CD8-positive, alpha-beta memory T cell (primary cell): ENCODE results near the gene MAP2K6. TPM values are rescaled to one million over a fixed set of nuclear protein-coding genes. Genes with fewer than 3 reads are reported as not detected.
A peak's percentile ranks its signal among the peaks of the same experiment; 100 is the strongest.

Experiments
- CTCF ChIA-PET: fragments of 350-600 bp; sonication (Branson Sonifier 250); formaldehyde crosslinking; loops from one replicate; lab custom pipeline; 2021; ENCODE audit warnings: antibody characterized with exemption; lab: Charles Lee
- POLR2A ChIA-PET: fragments of 350-600 bp; sonication (Branson Sonifier 250); formaldehyde crosslinking; loops from one replicate; lab custom pipeline; 2021; ENCODE audit warnings: antibody characterized with exemption; lab: Charles Lee
- DNase-seq, 5 donors: peaks; one replicate each; pipeline versions ENCODE4 v3.0.0 to v3.0.0-alpha.2; 2020 to 2022; ENCODE audit warnings: mixed read lengths in 1 of 5
- H3K27ac ChIP-seq: one replicate; pipeline ENCODE4 v1.7.0; 2013; ENCODE audit warnings: low read depth, mild to moderate bottlenecking, low read length, moderate library complexity
- H3K27me3 ChIP-seq: 2 replicates; pipeline ENCODE4 v1.7.0; 2013; ENCODE audit warnings: low read length, mild to moderate bottlenecking; ENCODE audit not compliant: insufficient read depth, poor library complexity, severe bottlenecking
- H3K36me3 ChIP-seq: 2 replicates; pipeline ENCODE4 v1.7.0; 2013; ENCODE audit warnings: mild to moderate bottlenecking, low read length, moderate library complexity; ENCODE audit not compliant: insufficient read depth
- H3K4me1 ChIP-seq: 2 replicates; pipeline ENCODE4 v1.7.0; 2013; ENCODE audit warnings: mild to moderate bottlenecking, low read length, moderate library complexity; ENCODE audit not compliant: insufficient read depth
- H3K4me3 ChIP-seq: 2 replicates; pipeline ENCODE4 v1.7.0; 2013; ENCODE audit warnings: mild to moderate bottlenecking, low read length
- H3K9me3 ChIP-seq: 2 replicates; pipeline ENCODE4 v1.7.0; 2013; ENCODE audit warnings: mild to moderate bottlenecking, low read length
- H3K27ac Mint-ChIP-seq, 8 donors: one replicate each; pipeline ENCODE4 v1.8.0; 2020 to 2021; ENCODE audit warnings: mixed read lengths in 8 of 8, mild to moderate bottlenecking in 6 of 8, inconsistent platforms in 3 of 8, moderate library complexity in 3 of 8
- H3K27me3 Mint-ChIP-seq, 2 donors: one replicate each; pipeline ENCODE4 v1.8.0; 2020 to 2021; ENCODE audit warnings: mixed read lengths in 2 of 2, mild to moderate bottlenecking in 1 of 2, moderate library complexity in 1 of 2
- H3K36me3 Mint-ChIP-seq, 3 donors: one replicate each; pipeline ENCODE4 v1.8.0; 2020 to 2021; ENCODE audit warnings: mixed read lengths in 3 of 3, inconsistent platforms in 1 of 3, mild to moderate bottlenecking in 1 of 3
- H3K4me1 Mint-ChIP-seq, 3 donors: one replicate each; pipeline ENCODE4 v1.8.0; 2020 to 2021; ENCODE audit warnings: mixed read lengths in 3 of 3, inconsistent platforms in 1 of 3, mild to moderate bottlenecking in 1 of 3
- H3K4me3 Mint-ChIP-seq, 7 donors: one replicate each; pipeline ENCODE4 v1.8.0; 2020 to 2021; ENCODE audit warnings: mixed read lengths in 7 of 7, mild to moderate bottlenecking in 6 of 7, moderate library complexity in 4 of 7, inconsistent platforms in 2 of 7
- H3K9me3 Mint-ChIP-seq, 5 donors: one replicate each; pipeline ENCODE4 v1.8.0; 2020 to 2022; ENCODE audit warnings: mixed read lengths in 5 of 5, mild to moderate bottlenecking in 3 of 5, moderate library complexity in 2 of 5, inconsistent platforms in 1 of 5
- polyA plus RNA-seq: library from polyadenylated mRNA; unstranded; fragments of 300-500 nt; fragmentation: Illumina TruSeq; gene quantifications from one replicate; pipeline ENCODE4 v1.2.3, GENCODE V29; 2021
- total RNA-seq, 2 experiments: library from RNA; stranded (reverse); gene quantifications; one replicate each; pipeline ENCODE4 v1.2.3, GENCODE V29; 2021

Gene MAP2K6
- total and polyA plus RNA-seq, 3 experiments from 2014 or later: 1.9 to 18.7 (median 2.5) TPM

DNA sequence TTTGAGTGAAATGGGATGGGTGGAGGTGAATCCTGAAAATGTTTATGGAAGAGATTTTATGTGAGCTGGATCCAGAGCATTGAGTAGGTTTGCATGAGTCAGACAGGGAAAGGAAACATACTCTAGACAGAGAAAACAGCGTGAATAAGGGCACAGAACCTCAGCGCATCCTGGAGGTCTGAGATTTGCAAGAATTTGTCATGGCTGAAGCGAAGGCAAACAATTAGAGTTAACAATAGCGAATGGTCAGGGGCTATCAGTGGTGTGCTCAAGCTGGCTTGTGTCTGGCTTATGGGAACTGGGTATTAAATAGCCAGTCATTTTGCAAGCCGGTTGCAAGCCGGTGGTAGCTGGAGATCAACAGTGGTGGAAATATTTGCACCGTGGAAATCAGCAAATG, 36.4 kb downstream of the MAP2K6 start:
- no peaks in the 10 kb centered on the region for H3K4me1 ChIP-seq
- H3K27ac ChIP-seq: no peak overlapping the region
- ChIA-PET CTCF (no interaction called here), POLR2A (no interaction called here)
- H3K9me3 Mint-ChIP-seq: no peaks in the 10 kb centered on the region
- no peak overlapping the region for H3K4me3 Mint-ChIP-seq
- H3K36me3 ChIP-seq: no peaks in the 10 kb centered on the region
- H3K4me3 ChIP-seq: no peak overlapping the region
- H3K36me3 Mint-ChIP-seq: peaks cover 0 to 22% (median 11%) of the 10 kb centered on the region in 3 donors
- peaks cover 28 to 57% (median 51%) of the 10 kb centered on the region in 3 donors for H3K4me1 Mint-ChIP-seq
- no peaks in the 10 kb centered on the region for H3K27me3 ChIP-seq
- no peak for DNase-seq
- H3K27ac Mint-ChIP-seq: peak overlapping the region in 1 of 8 donors; percentile 78
- H3K27me3 Mint-ChIP-seq: peaks cover 0 to 1% of the 10 kb centered on the region in 2 donors
- H3K9me3 ChIP-seq: no peaks in the 10 kb centered on the region

DNA sequence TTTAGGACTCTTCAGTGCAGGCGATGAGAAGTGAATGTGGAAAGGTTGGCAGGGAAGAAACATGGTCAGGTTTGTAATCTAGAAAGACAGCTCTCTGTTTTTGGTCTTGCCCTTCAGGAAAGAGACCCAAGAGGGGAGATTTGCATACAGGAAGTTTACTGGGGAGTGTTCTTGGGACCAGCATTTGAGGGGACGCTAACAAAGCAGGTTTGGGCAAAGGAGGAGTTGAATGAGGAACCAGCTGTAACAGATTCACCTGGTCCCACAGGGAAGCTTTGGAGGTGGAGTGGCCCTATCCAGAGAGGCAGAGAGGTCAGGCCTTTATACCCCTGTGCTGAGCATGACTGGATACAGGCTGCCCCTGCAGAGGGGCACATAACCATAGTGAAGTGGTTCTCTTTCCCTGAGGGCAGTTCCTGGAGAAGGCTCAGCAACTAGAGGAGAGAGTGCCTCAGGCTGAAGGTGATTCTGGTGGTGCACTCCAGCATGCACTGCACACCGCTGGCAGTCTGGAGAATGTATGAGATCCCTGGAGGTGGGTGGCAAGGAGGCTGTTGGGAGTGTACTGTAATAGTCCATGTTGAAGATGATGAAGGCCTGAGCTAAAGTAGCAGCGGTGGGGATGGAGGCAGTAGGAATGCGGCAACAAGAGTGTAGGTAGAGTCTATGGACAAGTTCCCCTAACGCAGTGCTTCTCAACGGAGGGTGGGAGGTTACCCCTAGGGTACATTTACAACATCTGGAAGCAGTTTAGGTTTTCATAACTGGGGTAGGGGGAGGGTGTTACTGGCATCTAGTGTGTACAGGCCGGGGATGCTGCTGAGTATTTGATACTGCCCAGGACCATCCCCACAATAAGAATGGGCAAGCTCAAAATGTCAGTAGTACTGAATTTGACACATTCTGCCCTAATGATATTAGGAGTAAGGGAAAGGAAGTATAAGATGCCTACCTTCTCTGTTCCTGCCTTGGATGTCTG, 37.2 kb downstream of the MAP2K6 start:
- Histone ChIP-seq H3K9me3 (no peaks in the 10 kb centered on the region), H3K27ac (no peak overlapping the region), H3K4me1 (no peaks in the 10 kb centered on the region), H3K4me3 (no peak overlapping the region), H3K27me3 (no peaks in the 10 kb centered on the region), H3K36me3 (no peaks in the 10 kb centered on the region)
- Mint-ChIP-seq H3K36me3 (peaks cover 1 to 23% (median 16%) of the 10 kb centered on the region in 3 donors), H3K9me3 (no peaks in the 10 kb centered on the region), H3K27me3 (peaks cover 0 to 1% of the 10 kb centered on the region in 2 donors), H3K4me3 (peak overlapping the region in 1 of 7 donors; percentile 13), H3K4me1 (peaks cover 29 to 62% (median 57%) of the 10 kb centered on the region in 3 donors), H3K27ac (peak overlapping the region in 4 of 8 donors; percentile 46 to 90 (median 50))
- POLR2A ChIA-PET: no interaction called here
- CTCF ChIA-PET: no interaction called here
- DNase-seq: no peak

DNA sequence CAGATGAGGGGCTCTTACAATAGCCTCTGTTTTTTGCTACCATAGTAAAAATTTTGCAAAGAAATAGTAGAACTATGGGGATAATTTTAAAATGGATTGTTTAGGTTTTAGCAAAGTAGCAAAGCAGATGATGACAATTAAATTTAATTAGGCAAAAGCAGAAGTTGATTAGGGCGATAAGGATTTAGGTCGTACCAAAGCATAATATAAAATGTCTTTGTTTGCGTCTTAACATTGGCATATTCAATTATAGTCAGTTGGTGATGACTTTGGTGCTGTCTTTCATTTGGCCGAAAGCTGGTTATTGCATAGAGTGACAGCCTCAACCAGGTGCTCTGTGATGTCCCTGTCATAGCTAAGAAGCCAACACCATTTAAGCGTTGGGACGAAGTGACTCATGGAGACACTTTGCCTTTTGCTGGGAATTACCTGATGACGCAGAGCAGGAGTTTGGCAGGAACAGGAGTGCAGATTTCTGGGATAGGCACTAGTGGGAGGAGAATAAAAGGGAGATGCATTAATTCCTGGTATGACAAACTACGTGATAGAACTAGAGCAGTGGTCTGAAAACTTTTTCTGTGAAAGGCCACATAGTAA, 38.3 kb downstream of the MAP2K6 start:
- POLR2A ChIA-PET: no interaction called here
- Mint-ChIP-seq H3K36me3 (peaks cover 4 to 24% (median 13%) of the 10 kb centered on the region in 3 donors), H3K4me1 (peaks cover 31 to 66% (median 62%) of the 10 kb centered on the region in 3 donors), H3K27me3 (no peaks in the 10 kb centered on the region), H3K9me3 (no peaks in the 10 kb centered on the region), H3K27ac (no peak overlapping the region), H3K4me3 (no peak overlapping the region)
- DNase-seq: no peak
- no peak overlapping the region for H3K4me3 ChIP-seq
- no peak overlapping the region for H3K27ac ChIP-seq
- no peaks in the 10 kb centered on the region for H3K36me3 ChIP-seq
- no peaks in the 10 kb centered on the region for H3K9me3 ChIP-seq
- H3K27me3 ChIP-seq: no peaks in the 10 kb centered on the region
- H3K4me1 ChIP-seq: no peaks in the 10 kb centered on the region
- CTCF ChIA-PET: no interaction called here

DNA sequence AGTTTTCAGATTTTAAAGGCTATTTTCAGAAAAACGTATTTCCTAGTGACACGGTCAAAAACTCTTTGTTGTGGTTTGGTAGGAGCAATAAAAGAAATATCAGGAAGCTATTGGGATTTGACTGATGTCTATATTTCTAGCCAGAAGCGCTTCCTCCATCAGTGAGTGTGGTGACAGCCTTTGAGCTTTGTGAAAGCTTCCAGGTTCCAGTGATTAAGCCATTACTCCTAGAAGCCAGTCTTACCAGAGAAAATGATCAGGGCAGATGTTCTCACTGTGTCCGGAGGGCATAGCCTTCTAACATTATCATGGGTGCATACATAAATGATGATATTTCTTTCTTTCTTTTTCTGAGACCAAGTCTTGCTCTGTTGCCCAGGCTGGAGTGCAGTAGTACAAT, 39.6 kb downstream of the MAP2K6 start:
- Mint-ChIP-seq H3K27ac (no peak overlapping the region), H3K36me3 (peaks cover 4 to 18% (median 17%) of the 10 kb centered on the region in 3 donors), H3K4me3 (no peak overlapping the region), H3K27me3 (no peaks in the 10 kb centered on the region), H3K9me3 (no peaks in the 10 kb centered on the region), H3K4me1 (peaks cover 36 to 65% (median 64%) of the 10 kb centered on the region in 3 donors)
- ChIA-PET POLR2A (no interaction called here), CTCF (no interaction called here)
- H3K4me1 ChIP-seq: no peaks in the 10 kb centered on the region
- H3K27me3 ChIP-seq: no peaks in the 10 kb centered on the region
- H3K27ac ChIP-seq: no peak overlapping the region
- no peaks in the 10 kb centered on the region for H3K9me3 ChIP-seq
- no peak for DNase-seq
- H3K4me3 ChIP-seq: no peak overlapping the region
- no peaks in the 10 kb centered on the region for H3K36me3 ChIP-seq

DNA sequence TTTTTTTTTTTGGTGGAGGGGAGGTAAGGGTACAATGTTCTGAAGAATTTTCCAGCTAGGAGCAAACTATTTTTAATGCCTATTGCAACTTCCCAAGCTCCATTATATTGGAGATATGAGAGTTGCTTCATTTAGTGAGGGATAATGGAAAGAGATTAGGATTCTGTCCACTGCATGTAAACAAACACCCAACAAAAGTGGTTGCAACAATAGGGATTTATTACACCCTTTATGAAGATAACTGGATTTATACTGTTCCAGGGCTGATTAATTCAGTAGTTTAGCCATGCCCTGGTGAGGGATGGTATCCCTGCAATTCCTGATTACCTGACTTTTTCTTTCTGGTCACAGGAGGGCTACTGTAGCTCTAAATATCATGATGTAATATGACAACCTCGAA, 40.5 kb downstream of the MAP2K6 start:
- Mint-ChIP-seq H3K27ac (peak overlapping the region in 1 of 8 donors; percentile 39), H3K36me3 (peaks cover 4 to 18% (median 17%) of the 10 kb centered on the region in 3 donors), H3K4me1 (peaks cover 36 to 64% (median 63%) of the 10 kb centered on the region in 3 donors), H3K9me3 (no peaks in the 10 kb centered on the region), H3K4me3 (no peak overlapping the region), H3K27me3 (no peaks in the 10 kb centered on the region)
- ChIA-PET POLR2A (no interaction called here), CTCF (no interaction called here)
- H3K4me1 ChIP-seq: no peaks in the 10 kb centered on the region
- DNase-seq: no peak
- no peaks in the 10 kb centered on the region for H3K36me3 ChIP-seq
- no peaks in the 10 kb centered on the region for H3K27me3 ChIP-seq
- no peak overlapping the region for H3K27ac ChIP-seq
- no peaks in the 10 kb centered on the region for H3K9me3 ChIP-seq
- no peak overlapping the region for H3K4me3 ChIP-seq

DNA sequence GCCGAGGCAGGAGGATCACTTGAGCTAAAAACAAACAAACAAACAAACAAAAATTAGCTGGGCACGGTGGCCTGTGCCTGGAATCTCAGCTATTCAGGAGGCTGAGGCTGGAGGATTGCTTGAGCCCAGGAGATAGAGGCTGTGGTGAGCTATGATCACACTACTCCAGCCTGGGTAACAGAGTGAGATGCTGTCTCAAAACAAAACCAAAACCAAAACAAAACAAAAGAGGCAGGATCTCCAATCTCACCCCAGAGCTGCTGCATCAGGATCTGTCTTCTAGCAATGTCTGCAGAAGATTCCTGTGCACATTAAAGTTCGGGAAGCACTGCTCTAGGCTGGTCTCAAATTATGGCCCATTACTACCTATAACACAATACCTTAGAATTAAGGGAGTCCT, 43.1 kb downstream of the MAP2K6 start:
- Mint-ChIP-seq H3K27me3 (no peaks in the 10 kb centered on the region), H3K36me3 (peaks cover 4 to 16% (median 13%) of the 10 kb centered on the region in 3 donors), H3K9me3 (no peaks in the 10 kb centered on the region), H3K27ac (peak overlapping the region in 1 of 8 donors; percentile 28), H3K4me3 (no peak overlapping the region), H3K4me1 (peaks cover 24 to 53% (median 48%) of the 10 kb centered on the region in 3 donors)
- Histone ChIP-seq H3K27ac (no peak overlapping the region), H3K36me3 (no peaks in the 10 kb centered on the region), H3K9me3 (no peaks in the 10 kb centered on the region), H3K4me1 (no peaks in the 10 kb centered on the region), H3K27me3 (no peaks in the 10 kb centered on the region), H3K4me3 (no peak overlapping the region)
- no peak for DNase-seq
- ChIA-PET CTCF (no interaction called here), POLR2A (no interaction called here)

DNA sequence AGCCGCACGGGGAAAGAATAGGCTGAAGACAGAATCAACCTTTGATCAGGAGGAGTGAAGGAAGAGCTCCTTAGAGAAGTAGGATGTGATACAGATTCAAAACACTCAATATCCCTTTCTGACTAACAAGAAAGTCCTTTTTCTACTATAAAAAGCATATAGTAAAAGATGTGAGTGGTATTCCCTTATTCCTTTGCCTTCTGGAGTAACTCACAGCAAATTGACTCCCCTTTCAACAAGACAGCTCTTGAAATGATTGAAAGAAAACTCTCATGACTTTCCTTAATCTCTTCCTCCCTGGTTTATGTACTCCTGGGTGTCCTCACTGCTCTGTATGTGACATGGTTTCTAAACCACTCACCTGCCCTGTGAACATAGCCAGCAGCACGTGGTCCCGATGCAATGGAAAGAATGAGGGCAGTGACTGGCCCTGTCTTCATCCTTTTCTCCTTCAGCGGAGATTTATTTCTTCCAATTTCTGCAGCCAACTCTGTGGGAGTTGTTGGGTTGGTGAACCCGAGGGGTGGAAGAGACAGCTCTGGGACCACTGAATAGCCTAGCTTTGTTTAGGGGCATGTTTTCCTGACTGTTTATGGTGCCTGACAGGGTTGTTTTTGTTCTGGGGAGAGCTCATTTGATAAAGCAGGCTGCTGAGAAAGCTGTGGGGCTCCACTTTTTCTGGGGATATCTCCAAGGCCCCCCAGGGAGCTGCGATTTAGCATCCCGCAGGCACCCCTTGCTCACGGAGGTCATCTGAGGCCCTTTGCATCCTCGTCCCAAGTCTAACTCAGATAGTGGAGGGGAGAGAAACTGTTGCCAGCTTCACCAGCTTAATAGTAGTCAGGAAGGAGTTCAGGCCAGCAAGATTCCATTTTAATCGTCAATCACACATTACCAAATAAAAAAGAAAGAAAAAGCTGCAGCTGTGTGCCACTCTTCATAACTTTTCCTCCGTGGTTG, 46.7 kb downstream of the MAP2K6 start:
- peak overlapping the region in 5 of 8 donors; percentile 19 to 74 (median 34) for H3K27ac Mint-ChIP-seq
- Histone ChIP-seq H3K9me3 (no peaks in the 10 kb centered on the region), H3K36me3 (no peaks in the 10 kb centered on the region), H3K4me1 (no peaks in the 10 kb centered on the region), H3K4me3 (no peak overlapping the region), H3K27ac (no peak overlapping the region), H3K27me3 (no peaks in the 10 kb centered on the region)
- H3K4me3 Mint-ChIP-seq: no peak overlapping the region
- no peaks in the 10 kb centered on the region for H3K27me3 Mint-ChIP-seq
- ChIA-PET CTCF (interaction anchor here (1.6 kb wide), 1 partner anchor 66 kb away, joined by 5 read pairs; no protein-coding TSS in a partner anchor), POLR2A (interaction anchor here (0.6 kb wide), 1 partner anchor 144 kb away, joined by 4 read pairs; no protein-coding TSS in a partner anchor)
- H3K9me3 Mint-ChIP-seq: no peaks in the 10 kb centered on the region
- DNase-seq: no peak
- peaks cover 21 to 36% (median 30%) of the 10 kb centered on the region in 3 donors for H3K4me1 Mint-ChIP-seq
- peaks cover 4 to 15% (median 8%) of the 10 kb centered on the region in 3 donors for H3K36me3 Mint-ChIP-seq
